CD4-positive, alpha-beta T cell treated with Interferon alpha-2 for 1 hour (primary cell): ENCODE measurements around the gene MCM9.
A peak's percentile ranks its signal among the peaks of the same experiment; 100 is the strongest.

ENCODE experiments used
- DNase-seq, 2 donors: peaks; one replicate each; pipeline ENCODE4 v3.0.0-alpha.2; 2020 to 2022

The MCM9 gene

GRCh38 chr6:118931436-118931835 is 3.5 kb downstream of the MCM9 start:
- DNase-seq, result no peak

GRCh38 chr6:118930680-118931079 is 4.3 kb downstream of the MCM9 start:
- DNase-seq, result no peak

- no peak for DNase-seq
Observed at GRCh38 chr6:118923035-118923434, 11.9 kb downstream of the MCM9 start.

GRCh38 chr6:118921084-118921483 is 13.9 kb downstream of the MCM9 start:
- DNase-seq, result no peak

DNA sequence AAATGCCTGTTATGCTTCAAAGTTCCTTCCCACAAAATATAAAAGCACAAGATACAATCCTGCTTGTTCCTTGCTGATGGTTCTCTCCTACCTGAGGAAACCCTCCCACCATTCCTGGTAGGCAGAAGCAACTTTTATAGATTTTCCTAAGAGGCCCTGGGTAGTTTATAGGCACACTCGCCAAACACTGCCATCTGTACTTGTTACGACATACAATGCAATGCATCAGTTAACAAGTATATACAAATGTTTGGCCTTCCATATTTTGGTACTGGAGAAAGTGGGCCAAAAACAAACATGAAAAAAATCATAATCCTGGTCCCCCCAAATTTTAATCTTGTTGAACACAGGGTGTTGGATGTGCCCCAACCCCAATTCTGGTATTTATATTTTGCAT is 16.6 kb downstream of the MCM9 start:
- DNase-seq, result no peak

- no peak for DNase-seq
Observed at GRCh38 chr6:118917546-118918328, 17.2 kb downstream of the MCM9 start.

GRCh38 chr6:118914598-118914997 is 20.4 kb downstream of the MCM9 start:
- no peak for DNase-seq

- DNase-seq, result no peak
Observed at GRCh38 chr6:118913161-118913560, 21.8 kb downstream of the MCM9 start.

- DNase-seq, result no peak
Observed at GRCh38 chr6:118912646-118913045, 22.3 kb downstream of the MCM9 start.

GRCh38 chr6:118908441-118908840 is 26.5 kb downstream of the MCM9 start:
- DNase-seq, result no peak

DNA sequence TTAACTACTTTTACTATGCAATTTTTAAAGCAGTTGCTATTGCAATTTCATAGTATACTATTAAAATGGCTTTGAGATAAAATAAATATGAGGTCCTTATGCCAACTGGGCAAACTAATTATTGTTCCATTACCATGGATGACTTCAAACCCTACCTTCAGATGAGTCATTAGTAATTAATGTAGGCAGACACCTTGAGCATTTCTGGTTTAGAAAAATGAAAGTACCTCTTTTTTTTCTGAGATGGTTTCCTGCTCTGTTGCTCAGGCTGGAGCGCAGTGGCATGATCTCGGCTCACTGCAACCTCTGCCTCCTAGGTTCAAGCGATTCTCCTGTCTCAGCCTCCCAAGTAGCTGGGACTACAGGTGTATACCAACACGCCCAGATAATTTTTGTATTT is 29.1 kb downstream of the MCM9 start:
- peak in 1 of 2 donors; percentile 41 for DNase-seq

GRCh38 chr6:118905084-118905483 is 29.9 kb downstream of the MCM9 start:
- no peak for DNase-seq

DNA sequence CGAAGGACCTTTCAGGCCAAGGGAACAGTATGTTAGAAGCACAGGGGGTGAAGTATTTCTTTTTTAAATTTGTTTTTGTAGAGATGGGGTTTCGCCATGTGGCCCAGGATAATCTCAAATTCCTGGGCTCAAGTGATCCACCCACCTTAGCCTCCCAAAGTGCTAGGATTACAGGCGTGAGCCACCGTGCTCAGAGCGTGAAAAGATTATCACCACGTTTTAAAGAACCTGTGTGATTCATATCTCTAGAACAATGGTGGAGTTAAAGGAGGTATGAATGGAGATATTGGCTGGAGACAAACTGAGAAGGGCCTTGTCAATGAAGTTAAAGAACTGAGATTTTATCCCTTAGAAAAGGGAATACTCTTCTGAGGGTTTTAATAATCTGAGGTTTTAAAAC is 31.3 kb downstream of the MCM9 start:
- no peak for DNase-seq

GRCh38 chr6:118903138-118903537 is 31.8 kb downstream of the MCM9 start:
- DNase-seq, result no peak

GRCh38 chr6:118902726-118903125 is 32.2 kb downstream of the MCM9 start:
- no peak for DNase-seq

DNA sequence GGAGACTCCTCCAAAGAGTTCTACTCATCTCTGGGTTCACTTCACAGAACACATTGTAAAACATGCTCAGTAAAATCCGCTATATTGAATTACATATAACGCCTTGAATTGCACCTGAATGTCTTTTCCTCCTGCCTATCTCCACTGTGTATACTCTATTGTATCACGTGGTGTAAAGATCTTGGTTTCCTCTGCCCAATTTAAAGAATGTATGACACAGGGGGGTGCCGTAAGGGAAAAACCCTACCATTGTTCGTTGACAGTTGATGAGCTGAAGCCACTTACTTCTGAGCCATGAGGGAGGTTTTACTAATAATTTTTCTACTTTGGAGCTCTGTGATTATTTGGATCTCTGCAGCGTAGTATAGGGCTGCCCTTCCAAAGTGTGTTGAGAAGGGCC is 35.0 kb downstream of the MCM9 start:
- DNase-seq, result peak in 1 of 2 donors; percentile 55

- DNase-seq, result no peak
Observed at GRCh38 chr6:118897386-118897785, 37.6 kb downstream of the MCM9 start.

DNA sequence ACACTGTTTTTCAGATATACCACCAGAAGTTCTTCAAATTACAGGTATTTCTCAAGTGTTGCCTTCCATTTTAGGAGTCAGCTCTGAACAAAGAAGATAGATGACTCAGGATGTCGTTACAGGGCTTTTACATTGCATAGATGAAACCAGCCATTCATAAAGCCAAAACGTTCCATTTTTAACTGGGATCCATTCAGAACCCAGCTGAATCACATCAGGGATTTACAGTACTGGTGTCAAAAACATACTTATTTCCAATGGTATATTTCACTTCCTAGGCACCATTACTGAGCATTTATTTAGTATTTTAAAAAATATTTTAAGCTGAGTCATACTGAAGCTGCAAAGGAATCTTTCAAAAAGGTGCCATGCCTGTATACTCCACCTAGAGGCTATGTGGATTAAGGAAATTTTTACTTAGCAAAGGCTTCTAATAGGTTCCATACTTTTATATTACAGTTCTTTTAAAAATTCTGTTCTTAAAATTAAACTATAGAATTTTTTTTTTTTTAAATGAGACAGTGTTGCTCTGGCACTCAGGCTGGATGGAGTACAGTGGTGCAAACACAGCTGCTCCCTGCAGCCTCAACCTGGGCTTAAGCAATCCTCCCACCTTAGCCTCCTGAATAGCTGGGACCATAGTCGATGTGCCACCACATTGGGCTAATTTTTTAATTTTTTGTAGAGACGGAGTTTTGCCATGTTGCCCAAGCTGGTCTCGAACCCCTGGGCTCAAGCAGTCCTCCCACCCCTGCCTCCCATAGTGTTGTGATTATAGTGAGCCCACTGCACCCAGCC is 38.4 kb downstream of the MCM9 start:
- DNase-seq, result peak in 1 of 2 donors; percentile 56

GRCh38 chr6:118895859-118896258 is 39.1 kb downstream of the MCM9 start:
- no peak for DNase-seq

GRCh38 chr6:118895261-118895560 is 39.7 kb downstream of the MCM9 start:
- no peak for DNase-seq

GRCh38 chr6:118894425-118895260 is 40.3 kb downstream of the MCM9 start:
- DNase-seq, result peak; percentile 59 to 74

DNA sequence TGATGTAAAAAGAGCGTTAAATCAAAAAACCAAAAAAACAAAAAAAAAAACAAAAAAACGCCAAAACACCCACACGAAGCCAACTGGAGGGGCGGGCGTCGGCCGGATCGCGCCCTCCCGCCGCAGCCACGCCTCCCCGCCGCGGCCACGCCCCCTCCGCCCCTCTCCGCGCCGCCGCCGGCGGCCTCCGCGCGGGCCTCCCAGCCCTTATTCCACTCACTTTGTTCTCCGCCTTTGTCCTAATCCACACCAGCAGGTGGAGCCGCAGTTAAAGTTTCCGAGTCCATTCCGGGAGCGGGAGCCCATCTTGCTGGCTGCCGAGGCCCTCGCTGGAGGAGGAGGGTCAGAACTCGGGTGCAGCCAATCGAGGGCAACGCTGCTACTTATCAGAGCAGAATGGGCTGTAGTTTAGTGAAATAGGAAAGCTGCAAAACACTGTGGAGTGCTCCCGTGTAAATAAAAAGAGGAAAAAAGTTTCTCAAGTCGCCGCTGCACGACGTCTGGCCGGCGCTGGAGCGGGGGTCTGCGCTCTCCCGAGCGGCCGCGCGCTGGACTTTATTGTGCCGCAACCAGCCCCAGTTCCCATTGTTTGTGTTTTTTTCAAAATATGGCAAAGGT is 41.0 kb downstream of the MCM9 start, which contains the start of gene ASF1A:
TSS of gene ASF1A (plus strand) at position 346 of the 618 bp plus-strand sequence. CDS start at position 608, 262 bp downstream.
- DNase-seq, result peak; percentile 95 to 98
